ENCODE measurements around the gene SRBD1.

The SRBD1 gene

DNA sequence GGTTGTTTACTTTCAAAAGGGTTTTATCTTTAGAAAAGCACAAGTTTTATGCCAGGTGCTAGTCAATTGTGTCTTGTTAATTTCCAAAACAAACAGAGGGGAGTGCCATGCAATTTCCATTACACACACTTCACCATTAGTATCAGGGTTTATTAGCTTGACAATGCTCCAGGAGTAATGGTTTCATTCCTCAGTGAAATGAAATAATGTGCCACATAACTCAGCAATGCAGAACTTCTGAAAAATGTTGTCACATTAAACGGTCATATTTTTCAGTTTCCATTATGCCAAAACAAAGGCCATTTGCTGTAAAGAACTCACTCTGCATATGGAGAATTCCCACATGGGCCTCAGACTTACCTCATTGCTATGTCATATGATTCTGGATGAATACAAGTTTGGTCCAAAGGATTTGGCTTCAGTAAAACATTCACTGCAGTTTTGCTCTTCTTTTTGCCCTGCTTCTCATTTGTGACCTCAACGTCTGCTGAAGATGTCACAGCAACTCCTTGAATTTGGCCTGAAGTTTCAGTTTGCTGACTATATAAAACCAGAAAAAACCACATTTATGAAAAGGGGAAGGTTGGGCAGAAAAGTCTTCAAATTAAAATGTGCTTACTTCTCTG is 198.2 kb downstream of the SRBD1 start:
- DNase-seq: peak; percentile 27

DNA sequence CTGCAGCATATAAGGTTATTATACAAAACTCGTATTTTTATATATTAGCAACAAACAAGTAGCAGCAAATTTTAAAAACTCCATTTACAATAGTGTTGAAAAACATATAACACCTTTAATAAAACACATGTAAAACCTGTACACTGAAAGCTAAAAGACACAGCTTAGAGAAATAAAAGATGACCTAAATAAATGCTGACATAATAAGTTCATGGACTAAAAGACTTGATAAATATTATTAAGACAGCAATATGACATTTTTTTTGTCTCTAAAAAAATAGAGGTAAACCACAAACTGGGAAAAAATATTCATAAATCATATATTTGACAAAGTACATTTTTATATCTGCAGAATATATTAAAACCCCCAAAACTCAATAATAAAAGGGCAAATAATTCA is 201.4 kb downstream of the SRBD1 start:
- no peak for DNase-seq

DNA sequence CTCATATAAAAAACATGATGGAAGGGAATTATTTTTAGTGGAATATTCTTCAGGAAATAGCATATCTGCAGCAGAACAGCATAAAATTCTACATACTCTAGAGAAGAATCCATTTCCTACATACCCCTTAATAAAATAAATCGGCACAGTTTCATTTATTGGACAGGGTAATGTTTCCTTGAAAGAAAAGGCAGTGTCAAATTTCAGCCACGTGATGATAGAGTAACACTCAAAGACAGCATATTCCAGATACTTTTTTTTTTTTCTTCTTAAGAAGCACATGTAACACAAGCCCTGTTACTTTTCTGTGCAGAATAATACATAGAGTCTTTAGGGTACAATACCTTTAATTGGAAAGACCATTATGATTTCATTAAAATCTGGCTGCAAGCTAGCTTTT is 204.4 kb downstream of the SRBD1 start:
- no peak for DNase-seq

DNA sequence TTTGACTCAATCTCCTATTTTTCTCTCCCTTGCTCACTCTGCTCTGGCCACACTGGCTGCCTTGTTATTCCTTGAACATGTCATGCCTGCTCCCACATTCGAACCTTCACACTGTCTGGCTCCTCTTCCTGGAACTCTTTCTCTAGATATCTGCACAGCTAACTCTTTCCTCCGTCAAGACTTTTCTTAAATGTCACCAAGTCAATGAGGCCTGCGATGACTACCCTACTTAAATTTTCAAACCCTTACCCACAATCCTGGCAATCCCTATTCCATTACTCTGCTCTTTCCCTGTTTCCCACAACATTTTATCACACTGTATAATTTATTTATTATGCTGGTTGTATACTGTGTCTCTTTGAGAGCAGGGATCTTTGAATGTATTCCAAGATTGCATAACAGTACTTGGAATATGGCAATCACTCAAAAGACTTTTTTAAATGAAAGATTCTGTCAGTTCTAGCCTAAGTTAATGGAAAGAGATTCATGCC is 206.2 kb downstream of the SRBD1 start:
- no peak for DNase-seq

DNA sequence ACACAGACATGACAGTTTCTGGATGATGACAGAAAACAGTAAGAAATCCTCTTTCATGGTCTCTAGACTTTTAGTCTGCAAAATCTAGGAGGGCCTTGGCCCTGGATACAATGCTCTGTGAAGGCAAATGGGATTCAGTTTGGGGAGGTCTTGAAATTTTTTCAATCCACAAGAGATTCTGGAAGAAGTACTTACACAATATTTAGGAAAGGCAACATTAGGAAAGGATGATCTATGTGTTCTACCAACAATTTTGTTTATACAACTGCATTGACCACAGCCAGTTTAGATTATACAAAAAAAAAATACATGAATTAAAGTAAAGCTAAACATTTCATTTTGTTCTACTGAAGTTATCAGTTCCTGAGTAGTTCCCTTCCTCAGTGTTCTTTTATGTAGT is 208.0 kb downstream of the SRBD1 start:
- no peak for DNase-seq

DNA sequence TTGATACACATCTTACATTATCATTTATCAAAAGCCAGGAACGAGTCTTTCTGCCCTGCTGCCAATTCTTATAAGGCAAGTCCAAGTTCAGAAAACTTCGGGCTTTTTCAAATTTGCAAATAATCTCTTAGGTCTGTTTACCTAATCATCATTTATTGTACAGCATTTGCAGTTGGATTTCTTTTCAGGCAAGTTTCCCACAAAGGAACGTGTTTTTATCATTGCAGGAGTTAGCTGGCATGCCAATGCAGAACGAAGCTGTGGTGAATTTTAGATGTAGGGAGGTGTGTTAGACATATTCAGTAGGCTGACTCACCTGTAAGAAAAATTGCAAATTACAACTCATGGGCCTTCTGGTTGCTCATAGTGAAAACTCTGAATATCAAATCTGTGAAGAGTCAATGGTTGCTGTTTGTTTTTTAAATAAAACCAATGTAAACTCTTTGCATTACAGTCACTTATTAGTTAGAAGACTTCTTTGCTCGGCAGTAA is 209.6 kb downstream of the SRBD1 start:
- no peak for DNase-seq

DNA sequence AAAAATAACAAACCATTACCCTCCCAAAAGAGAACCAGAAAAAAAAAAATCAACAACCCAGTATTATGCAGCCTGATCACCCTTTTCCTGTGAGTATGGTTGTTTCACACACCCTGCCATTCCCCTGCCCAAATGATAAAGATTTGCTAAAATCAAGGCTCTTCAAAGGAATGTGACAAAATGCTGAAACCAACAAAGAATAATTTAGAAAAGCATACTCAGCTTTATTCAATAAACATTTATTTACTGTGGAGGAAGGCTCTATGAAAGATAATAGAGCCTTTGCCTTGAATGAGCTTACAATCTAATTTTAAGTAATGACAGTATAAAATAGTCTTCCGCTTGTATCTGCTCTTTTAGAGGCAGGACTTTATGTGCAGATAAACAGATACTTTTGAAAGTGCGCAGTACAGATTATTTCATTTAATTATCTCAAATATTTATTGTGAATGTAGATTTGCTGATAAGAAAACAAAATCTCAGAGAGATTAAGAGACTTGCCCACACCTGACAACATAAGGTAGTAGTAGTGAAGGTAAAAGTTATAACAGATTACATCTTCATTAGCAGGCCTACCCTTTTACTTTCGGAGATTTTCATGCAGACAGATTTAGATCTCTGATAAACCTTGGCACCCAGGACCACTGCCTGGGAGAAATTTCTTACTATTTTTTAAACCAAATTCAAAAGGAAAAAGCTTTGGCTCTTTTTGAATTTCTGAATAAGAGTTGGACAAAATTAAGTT is 211.9 kb downstream of the SRBD1 start:
- DNase-seq: no peak

DNA sequence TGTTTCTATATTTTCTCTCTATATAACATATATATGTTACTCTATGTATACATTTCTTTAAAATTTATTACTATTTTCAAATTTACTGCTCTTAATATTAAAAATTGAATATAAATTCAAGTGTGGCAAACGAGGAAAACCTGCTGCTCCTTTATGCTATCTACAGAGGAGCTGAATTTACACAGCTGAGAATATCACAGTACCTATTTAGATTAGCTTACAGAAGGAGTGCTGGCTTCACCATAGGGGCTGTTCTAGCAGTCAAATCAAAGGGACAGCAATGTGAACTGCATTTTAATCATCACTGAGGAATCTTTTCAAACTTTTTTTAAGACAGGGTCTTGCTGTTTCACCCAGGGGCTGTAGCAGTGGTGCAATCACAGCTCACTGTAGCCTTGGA is 213.8 kb downstream of the SRBD1 start:
- DNase-seq: no peak

DNA sequence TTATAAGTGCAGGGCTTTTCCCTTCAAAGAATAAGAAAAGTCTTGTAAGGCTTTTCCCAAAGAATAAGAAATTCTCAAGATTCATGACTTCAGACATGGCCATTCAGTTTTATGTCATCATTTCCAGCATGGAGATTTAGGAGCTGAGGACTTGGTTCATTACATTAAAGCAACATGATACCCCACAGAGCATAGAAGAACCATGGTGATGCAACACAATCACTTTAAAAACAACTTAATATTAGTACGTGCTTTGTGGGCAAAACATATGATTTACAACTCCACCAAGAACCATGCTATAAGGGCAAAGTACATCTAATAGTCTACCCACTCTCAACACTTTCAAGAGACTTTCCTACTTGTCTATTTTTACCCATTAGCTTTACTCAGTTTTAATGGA is 214.4 kb downstream of the SRBD1 start:
- no peak for DNase-seq

DNA sequence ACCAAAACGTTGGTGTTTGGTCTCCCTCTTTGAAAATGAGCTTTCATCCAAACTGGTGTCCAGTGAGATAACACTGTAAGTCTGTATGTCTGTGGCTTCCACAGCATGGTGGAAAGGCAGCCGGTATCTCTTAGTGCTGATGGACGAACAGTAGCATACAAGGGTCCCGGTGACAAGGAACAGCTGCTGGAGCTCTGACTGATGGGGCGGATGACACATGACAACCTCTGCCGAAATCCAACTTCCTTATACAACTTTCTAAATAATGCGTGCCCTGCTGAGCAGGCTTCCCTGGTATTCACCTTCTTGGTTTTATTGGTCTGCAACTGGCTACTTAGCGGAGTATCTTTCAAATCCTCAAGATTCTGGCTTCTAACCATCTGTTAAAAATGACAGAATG is 216.2 kb downstream of the SRBD1 start:
- DNase-seq: no peak

DNA sequence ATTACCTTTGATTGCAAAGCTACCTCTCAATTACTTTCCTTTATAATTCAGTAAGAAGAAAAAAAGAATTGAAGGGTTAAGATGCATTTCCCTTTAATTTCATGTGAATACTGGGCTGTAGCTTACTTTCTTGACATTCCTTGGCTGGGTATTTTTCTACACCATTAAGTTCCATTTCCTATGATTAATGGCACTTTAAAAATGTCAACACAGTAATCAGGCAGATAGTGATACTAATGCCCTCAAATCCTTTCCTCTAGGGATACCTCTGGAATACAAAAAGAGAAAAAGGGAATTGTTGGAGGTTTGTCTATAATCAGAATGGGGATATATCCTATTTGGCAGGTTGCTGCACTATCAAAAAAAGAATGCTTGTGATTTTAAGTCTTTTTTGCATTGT is 216.9 kb downstream of the SRBD1 start:
- no peak for DNase-seq

DNA sequence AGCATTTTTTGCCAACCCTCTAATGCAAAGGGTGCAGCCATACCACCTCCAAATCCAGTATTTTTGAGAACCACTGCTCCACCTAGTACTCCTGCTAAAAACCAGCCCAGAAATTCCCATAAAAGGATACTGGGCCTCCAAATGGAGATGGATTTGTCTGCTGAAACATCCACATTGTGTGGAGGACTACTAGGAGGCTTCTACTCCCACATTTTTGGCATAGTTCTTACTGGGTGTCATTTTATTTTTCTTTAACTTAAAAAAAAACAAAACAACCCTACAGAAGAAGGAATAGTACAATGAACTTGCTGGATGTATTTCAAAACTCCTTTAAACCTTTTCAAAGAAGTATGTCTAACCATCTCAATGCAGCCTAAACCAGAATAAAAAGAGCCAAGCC is 219.2 kb downstream of the SRBD1 start:
- no peak for DNase-seq

DNA sequence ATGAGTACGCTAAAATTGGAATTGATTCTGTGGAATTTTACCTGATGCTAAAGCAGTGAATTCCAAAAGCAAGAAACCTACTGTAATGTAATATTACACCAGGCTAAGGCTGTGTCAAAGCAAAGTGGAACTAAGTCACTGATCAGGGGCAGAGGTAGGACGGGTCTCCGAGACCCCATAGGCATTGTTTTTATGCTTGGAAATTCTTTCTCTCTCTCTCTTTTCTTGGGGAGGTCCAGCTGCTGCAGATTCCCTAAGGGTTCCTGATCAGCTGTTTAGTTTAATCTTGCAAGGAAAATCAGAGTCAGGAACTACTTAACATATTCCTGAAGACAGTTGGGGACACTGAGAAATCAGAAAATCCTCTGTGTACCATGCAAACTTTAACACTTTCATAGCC is 220.2 kb downstream of the SRBD1 start:
- DNase-seq: no peak

DNA sequence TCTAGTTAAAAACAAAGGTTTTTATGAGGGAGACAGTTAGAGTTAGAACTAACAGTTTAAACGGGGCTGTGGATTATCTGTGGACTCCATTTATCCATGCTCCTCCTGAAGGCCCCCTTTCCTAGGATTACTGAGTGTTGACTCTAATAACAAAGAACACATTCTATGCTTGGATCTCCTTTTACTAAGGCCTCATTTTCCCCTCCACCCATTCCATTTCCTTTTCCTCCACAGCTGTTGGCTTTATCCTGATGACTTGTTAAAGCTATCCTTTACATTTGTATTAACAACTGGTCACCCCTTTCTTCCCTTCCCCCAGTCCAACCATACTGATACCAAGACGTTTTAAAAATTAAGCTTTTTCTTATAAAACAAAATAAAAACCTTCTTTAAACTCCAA is 220.6 kb downstream of the SRBD1 start:
- no peak for DNase-seq

DNA sequence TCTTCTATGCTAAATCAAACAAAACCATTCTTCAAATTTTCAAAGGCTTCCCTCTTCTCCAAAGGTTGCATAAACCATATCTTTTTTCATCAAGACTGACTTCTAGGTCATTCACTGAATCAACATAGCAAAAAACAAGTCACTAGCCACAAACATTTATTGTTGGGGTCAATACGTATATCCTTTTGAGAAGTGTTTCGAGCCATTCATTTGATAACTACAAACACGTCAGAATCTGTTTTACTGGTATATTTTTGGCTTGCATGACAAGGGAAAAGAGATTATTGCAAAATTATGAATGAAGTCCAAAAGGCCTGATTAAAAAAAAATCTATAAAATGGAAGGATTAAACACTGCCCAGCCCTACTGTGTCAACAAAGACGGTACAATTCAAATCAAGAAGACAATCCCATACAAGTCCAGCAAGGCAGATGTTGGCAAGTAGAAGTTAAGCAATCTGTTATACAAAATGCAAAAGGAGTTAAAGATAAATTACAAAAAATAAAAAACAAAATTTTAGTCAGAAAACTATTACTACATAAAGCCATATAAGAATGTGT is 222.4 kb downstream of the SRBD1 start:
- no peak for DNase-seq

DNA sequence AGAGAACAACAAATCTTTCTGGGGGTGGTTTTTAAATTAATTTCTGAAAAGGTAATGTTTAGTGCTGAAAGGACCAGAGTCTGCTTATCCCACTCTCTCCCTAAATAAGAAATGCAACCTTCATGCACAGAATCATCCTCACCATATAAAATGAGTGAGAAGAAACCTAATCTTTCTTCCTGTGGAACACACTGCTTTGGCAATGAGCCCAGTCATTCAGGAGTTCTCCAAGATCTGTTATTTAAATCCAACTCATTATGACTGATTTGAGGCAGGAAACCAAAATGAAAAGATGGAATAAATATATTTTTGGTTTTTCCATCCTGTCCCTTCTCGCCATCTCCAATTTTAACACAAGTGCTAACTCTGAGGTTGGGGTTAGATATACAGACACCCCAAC is 228.3 kb downstream of the SRBD1 start:
- peak; percentile 12 for DNase-seq

DNA sequence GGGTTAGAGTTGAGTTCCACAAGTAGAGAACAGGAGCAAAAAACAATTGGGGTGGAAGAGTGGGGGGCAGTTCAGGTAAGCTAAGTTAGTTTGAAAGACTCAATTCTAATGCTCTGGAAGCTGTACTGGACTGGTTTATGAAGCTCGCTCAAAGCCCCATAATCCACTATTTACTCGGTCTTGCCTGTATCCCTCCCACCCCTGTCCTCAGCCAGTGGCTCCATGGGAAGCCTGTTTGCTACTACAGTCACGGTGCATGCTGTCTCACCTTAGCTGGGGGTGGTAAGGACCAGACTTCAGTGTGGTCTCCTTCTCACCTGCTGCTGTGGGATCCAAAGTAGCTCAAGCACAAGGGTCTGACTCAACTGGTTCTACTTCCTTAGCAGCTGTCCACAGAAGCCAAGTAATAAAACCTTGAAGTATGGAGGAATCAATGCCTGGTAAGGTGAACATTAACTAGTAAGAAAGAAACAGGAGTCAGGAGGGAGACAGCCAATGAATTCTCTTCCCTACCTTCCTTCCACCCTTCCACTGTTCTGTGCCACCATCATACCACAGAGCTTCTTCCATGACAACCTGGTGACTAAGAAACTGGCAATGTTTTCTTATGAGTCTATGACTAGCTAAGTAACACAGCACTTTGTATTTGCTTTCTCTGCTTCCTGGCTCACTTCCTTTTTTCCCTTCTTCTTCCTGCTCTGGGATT is 230.8 kb downstream of the SRBD1 start:
- DNase-seq: no peak

DNA sequence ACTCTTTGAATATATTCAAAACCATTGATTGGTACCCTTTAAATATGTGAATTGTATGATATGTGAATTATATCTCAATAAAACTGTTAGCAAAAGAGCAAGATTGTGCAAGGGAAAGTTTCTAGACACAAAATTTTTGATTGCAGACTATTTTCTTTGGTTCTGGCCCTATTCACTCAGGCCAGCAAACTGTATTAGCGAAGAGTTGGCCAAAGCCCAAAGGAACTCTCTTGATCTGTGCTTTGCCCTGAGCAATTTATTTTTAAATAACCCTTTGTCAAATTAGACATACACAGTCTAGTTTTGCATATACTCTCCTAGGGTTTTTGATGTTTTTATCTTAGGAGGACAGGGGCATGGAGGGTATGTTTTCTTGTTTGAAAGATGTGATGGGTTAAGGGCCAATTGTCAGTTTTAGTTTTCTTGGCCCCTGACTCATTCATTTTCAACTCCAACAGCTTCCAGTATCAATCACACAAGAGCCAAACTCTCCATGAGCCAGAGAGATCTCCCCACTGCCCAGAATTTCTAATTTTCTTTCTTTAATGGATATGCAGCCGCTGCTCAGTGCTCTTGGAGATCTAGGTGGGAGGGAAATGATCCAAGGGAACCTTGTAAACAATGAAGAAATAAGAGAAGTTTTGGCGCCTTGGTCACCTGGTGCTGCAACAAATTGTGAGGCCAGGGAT is 231.5 kb downstream of the SRBD1 start:
- DNase-seq: no peak

DNA sequence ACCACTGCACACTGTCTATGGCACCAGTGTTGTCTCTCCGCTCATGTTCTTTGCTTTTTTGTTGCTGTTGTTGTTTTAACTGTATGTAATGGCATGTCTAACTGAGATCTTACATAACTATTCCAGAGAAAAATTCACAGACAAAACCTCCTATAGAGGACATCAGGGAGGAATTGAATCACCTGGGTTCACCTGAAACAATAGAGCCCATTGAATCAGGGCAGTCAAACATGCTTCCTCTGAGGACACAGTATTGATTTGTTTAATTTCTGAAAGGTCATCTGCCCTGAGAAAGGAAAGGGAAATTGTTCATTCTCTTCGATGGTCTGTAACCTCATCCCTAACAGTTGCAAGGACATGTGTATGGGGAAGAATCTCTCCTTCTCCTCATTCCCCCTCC is 237.5 kb downstream of the SRBD1 start:
- no peak for DNase-seq

DNA sequence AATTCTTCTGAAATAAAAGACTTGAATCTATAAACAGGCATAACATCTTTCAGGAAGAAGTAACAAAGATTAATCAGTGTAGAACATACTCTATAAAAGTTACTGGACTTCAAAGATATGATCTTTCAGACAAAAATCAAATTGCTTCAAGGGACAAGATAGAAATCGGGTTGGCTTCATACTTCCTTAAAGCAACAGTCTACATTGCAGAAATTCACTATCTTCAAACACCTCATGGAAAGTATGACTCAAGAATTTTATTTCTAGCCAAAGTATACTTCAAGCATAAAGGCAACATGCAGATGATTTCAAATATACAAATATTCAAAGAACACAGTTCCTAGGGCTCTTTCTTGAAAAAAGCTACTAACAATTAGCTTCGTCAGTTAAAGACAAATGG is 240.7 kb downstream of the SRBD1 start:
- DNase-seq: no peak

DNA sequence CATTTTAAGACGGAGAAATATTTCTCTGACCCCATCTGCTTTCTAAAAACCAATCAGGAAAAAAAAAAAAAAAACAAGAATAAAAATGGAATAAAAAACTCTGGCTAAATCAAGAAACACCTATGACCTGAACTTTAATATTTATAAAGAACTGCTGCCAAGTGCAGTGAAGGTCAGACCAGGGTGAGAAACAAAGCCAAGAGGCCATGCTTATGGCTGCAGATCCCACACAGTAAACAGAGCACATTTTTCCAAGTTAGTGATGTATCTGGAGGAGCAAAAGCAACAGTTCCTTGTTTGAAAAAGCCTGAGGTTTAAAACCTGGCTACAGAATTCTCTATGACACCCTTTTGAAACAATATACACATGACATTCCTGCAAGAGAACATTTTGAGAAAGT is 242.3 kb downstream of the SRBD1 start:
- no peak for DNase-seq

DNA sequence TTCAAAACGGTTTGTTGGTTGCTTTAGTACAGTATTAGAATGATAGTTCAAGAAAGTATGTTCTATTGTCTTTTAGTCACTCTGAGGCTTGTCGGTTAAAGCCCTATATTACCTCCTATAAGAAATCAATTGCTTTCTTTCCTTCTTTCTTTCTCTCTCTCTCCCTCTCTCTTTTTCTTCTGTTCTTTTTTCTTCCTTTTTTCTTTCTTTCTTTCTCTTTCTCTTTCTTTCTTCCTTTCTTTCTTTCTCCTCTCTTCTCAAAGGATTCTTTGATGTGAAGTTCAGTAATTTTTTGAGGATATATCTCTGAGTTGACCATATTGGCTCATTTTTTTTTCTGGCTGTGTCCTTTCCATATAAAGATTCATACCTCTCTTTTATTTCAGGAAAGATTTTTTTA is 249.4 kb downstream of the SRBD1 start:
- no peak for DNase-seq

DNA sequence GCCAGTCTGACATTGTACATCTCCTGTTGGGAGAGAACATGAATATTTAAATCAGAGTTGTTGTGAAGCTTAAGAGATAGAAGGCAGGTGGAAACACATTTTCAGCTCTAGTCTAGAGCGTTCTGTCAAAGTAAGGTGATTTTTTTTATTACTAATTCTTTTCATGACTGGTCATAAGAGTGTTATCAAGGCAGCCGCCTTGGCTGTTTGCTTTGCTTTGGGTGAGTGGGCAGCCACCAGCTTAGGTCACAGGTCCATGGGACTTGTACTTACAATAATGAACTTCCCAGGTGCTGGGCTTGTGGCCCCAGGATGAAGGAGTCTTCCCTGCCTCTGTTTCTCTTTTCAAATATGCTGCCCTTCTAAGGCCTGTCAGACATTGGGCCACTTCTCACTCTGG is 256.3 kb downstream of the SRBD1 start:
- no peak for DNase-seq
